ENCODE data around the gene MED13L.
"Not testable (repeated sequence)": the region's sequence is repeated elsewhere in the genome, so short reads cannot be mapped to it uniquely, and the experiment has no call there.

The MED13L gene

GRCh38 chr12:116133149-116133548 lies 144.3 kb downstream of the MED13L start:
- Histone ChIP-seq H3K4me3 (ENCODE audit: low read depth, low read length) (no peak overlapping the region), H3K9me3 (no peaks in the 10 kb centered on the region), H3K4me1 (peaks cover 35% of the 10 kb centered on the region), H3K36me3 (no peaks in the 10 kb centered on the region), H3K27me3 (no peaks in the 10 kb centered on the region)
- DNase-seq = no peak
- TF ChIP-seq CTCF (IDR thresholded peaks at IDR 0.05; ENCODE audit: low read depth, low read length) = no peak

- H3K27me3 ChIP-seq; H3K9me3 ChIP-seq; H3K4me3 ChIP-seq (ENCODE audit: low read depth, low read length); DNase-seq; H3K36me3 ChIP-seq: not testable (repeated sequence)
- H3K4me1 ChIP-seq = peaks cover 38% of the 10 kb centered on the region
These were observed 145.5 kb downstream of the MED13L start for GRCh38 chr12:116131987-116132386.

GRCh38 chr12:116131176-116131575 lies 146.3 kb downstream of the MED13L start:
- no peak for DNase-seq
- Histone ChIP-seq H3K27me3 (no peaks in the 10 kb centered on the region), H3K36me3 (no peaks in the 10 kb centered on the region), H3K4me1 (peaks cover 38% of the 10 kb centered on the region), H3K4me3 (ENCODE audit: low read depth, low read length) (no peak overlapping the region), H3K9me3 (no peaks in the 10 kb centered on the region)
- no peak for TF ChIP-seq CTCF (IDR thresholded peaks at IDR 0.05; ENCODE audit: low read depth, low read length)

GRCh38 chr12:116130431-116130830 lies 147.1 kb downstream of the MED13L start:
- no peak for DNase-seq
- no peak overlapping the region for H3K4me3 ChIP-seq (ENCODE audit: low read depth, low read length)
- no peaks in the 10 kb centered on the region for H3K27me3 ChIP-seq
- TF ChIP-seq CTCF (IDR thresholded peaks at IDR 0.05; ENCODE audit: low read depth, low read length) = no peak
- H3K36me3 ChIP-seq = no peaks in the 10 kb centered on the region
- peaks cover 38% of the 10 kb centered on the region for H3K4me1 ChIP-seq
- H3K9me3 ChIP-seq = no peaks in the 10 kb centered on the region

GRCh38 chr12:116128779-116129178 lies 148.7 kb downstream of the MED13L start:
- H3K4me1 ChIP-seq = peaks cover 26% of the 10 kb centered on the region

GRCh38 chr12:116127859-116128258 lies 149.6 kb downstream of the MED13L start:
- no peak for DNase-seq
- Histone ChIP-seq H3K27me3 (no peaks in the 10 kb centered on the region), H3K9me3 (no peaks in the 10 kb centered on the region), H3K4me3 (ENCODE audit: low read depth, low read length) (no peak overlapping the region), H3K36me3 (no peaks in the 10 kb centered on the region), H3K4me1 (peaks cover 21% of the 10 kb centered on the region)
- TF ChIP-seq CTCF (IDR thresholded peaks at IDR 0.05; ENCODE audit: low read depth, low read length) = no peak

More at GRCh38 chr12:116128779-116129178, 148.7 kb downstream of the MED13L start:
- H3K27me3 ChIP-seq = no peaks in the 10 kb centered on the region
- no peak for TF ChIP-seq CTCF (IDR thresholded peaks at IDR 0.05; ENCODE audit: low read depth, low read length)
- no peak overlapping the region for H3K4me3 ChIP-seq (ENCODE audit: low read depth, low read length)
- DNase-seq = no peak
- H3K9me3 ChIP-seq = no peaks in the 10 kb centered on the region
- H3K36me3 ChIP-seq = no peaks in the 10 kb centered on the region

- TF ChIP-seq CTCF (IDR thresholded peaks at IDR 0.05; ENCODE audit: low read depth, low read length) = no peak
- no peaks in the 10 kb centered on the region for H3K9me3 ChIP-seq
- no peak for DNase-seq
- H3K4me1 ChIP-seq = peaks cover 33% of the 10 kb centered on the region
- H3K4me3 ChIP-seq (ENCODE audit: low read depth, low read length) = no peak overlapping the region
- no peaks in the 10 kb centered on the region for H3K27me3 ChIP-seq
- H3K36me3 ChIP-seq = no peaks in the 10 kb centered on the region
These were observed 150.9 kb downstream of the MED13L start for GRCh38 chr12:116126610-116127009.

All from BE2C (cell line).